H1 (cell line): Measurements from ENCODE around the gene ATE1. TPM values are rescaled to one million over a fixed set of nuclear protein-coding genes. Genes with fewer than 3 reads are reported as not detected.

Experiments used
- HDAC6 ChIP-seq: IDR thresholded peaks from one replicate; pipeline ENCODE4 v1.7.1; 2012; ENCODE audit warnings: low read depth, mild to moderate bottlenecking, inconsistent platforms, low read length, moderate library complexity
- SIN3A ChIP-seq, 2 experiments: IDR thresholded peaks in 1 of 2; conservative IDR thresholded peaks in 1 of 2; 2 replicates each; pipeline ENCODE4 v1.6.1; 2011 to 2012; ENCODE audit warnings: low read length in 2 of 2, improper control_type of control experiment in 1 of 2, low read depth in 1 of 2, mild to moderate bottlenecking in 1 of 2
- polyA plus RNA-seq, 7 experiments: library from polyadenylated mRNA; depleted of rRNA in 3 of 7; stranded (reverse) in 5 of 7; unstranded in 2 of 7; fragments of >200 nt in 5 of 7; fragments of 200-250 nt in 2 of 7; gene quantifications; 1 replicate in 5 of 7; 2 replicates in 1 of 7; 4 replicates in 1 of 7; pipeline versions ENCODE4 v1.2.1 to v1.2.3, GENCODE V29; 2011 to 2013; ENCODE audit warnings: missing spikeins in 2 of 7, mixed read lengths in 2 of 7
- total RNA-seq: library from RNA; stranded (reverse); fragmentation: NEBNext Ultra II Directional; extraction: Animal tissue kit (Norgen Biotek cat#: 25700); gene quantifications from 2 replicates; pipeline ENCODE4 v1.2.1, GENCODE V29; 2021

The ATE1 gene
- total and polyA plus RNA-seq, 2 of the 8 experiments (the other 6 are each of a cell fraction or from before 2014, with no cell fraction given), result 8.8 to 26.9 TPM

- no peak for TF ChIP-seq SIN3A (conservative IDR thresholded peaks at IDR 0.05 in 1 of 2, IDR thresholded peaks at IDR 0.05 in 1 of 2; ENCODE audit: low read depth in 1 of 2, low read length in 2 of 2)
- no peak for TF ChIP-seq HDAC6
Observed at GRCh38 chr10:121811386-121811785, 116.4 kb downstream of the ATE1 start (continued).
